ENCODE data around the gene ABCA2. TPM values are rescaled to one million over a fixed set of nuclear protein-coding genes. Genes with fewer than 3 reads are reported as not detected.

Gene ABCA2
- total RNA-seq, 1 experiment from 2014 or later: 114 TPM

DNA sequence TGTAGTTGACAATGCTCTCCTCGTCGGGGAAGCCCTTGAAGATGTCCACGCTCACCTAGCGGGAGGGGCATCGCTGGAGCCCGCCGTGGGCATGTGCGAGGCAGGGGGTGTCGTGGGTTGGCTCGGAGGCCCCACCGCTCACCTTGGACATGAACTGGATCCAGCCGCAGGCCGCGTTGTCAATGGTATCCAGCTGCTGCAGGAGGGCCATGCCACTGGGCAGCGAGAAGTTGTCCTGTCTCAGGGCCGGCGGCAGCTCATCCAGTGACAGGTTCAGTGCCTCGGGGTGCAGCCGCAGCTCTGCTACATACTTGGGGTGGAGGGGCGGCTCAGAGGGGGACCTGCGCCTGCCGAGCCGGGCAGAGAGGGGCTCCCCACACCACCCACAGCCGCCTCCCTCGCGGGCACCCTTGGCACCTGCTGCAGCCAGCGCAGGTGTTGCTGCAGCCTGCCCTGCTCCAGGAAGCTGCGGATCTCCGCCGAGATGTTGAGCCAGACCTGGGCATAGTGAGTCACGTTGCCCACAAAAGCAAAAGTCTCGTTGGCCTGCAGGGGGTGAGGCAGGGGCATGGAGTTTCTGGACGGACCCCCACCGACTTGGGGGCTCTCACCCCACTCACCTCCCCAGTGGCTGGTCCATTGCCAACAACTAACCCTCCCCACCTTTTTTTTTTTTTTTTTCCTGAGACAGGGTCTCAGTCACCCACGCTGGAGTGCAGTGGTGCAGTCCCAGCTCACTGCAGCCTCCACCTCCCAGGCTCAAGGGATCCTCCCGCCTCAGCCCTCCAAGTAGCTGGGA is 9.1 kb downstream of the ABCA2 start:
- CTCF ChIA-PET: interaction anchor here (1.1 kb wide), 1 partner anchor 10 kb away, joined by 4 read pairs; no protein-coding TSS in a partner anchor

More for the DNA sequence above, 9.1 kb downstream of the ABCA2 start:
- no peak overlapping the region for H3K9ac ChIP-seq (ENCODE audit: low read length)
- no peaks in the 10 kb centered on the region for H4K20me1 ChIP-seq (ENCODE audit: insufficient read depth)
- H3K27ac ChIP-seq (ENCODE audit: low read depth, low read length): no peak overlapping the region
- ATAC-seq (no peak), DNase-seq (ENCODE audit: low read depth, low spot score) (no peak)
- H3K9me2 ChIP-seq (ENCODE audit: insufficient read depth): no peaks in the 10 kb centered on the region
- H3K4me1 ChIP-seq (ENCODE audit: control insufficient read depth in 1 of 2, insufficient read depth in 2 of 2, low read length in 2 of 2): peaks cover 5 to 13% of the 10 kb centered on the region in 2 experiments; a peak in 3 of 4 replicates
- H3K27me3 ChIP-seq (ENCODE audit: insufficient read depth, low read length): no peaks in the 10 kb centered on the region
- H3K4me3 ChIP-seq (replicated peaks in 1 of 2; ENCODE audit: low read depth in 1 of 2, low read length in 2 of 2): no peak overlapping the region
- no peaks in the 10 kb centered on the region for H3K9me3 ChIP-seq (ENCODE audit: control insufficient read depth in 1 of 2, insufficient read depth in 1 of 2, low read depth in 1 of 2, low read length in 2 of 2)
- ChIA-PET POLR2A (no interaction called here), RAD21 (ENCODE audit: low non-redundant PET in 1 of 2, low total read pairs in 2 of 2, uncharacterized antibody in 2 of 2, unreplicated experiment in 2 of 2) (no interaction called here)
- TF ChIP-seq JUND (IDR thresholded peaks at IDR 0.05) (no peak), ZFX (IDR thresholded peaks at IDR 0.05) (no peak), ATF3 (IDR thresholded peaks at IDR 0.05) (no peak), SP1 (IDR thresholded peaks at IDR 0.05; ENCODE audit: low read depth) (no peak)
- TF ChIP-seq, protein P1, sequence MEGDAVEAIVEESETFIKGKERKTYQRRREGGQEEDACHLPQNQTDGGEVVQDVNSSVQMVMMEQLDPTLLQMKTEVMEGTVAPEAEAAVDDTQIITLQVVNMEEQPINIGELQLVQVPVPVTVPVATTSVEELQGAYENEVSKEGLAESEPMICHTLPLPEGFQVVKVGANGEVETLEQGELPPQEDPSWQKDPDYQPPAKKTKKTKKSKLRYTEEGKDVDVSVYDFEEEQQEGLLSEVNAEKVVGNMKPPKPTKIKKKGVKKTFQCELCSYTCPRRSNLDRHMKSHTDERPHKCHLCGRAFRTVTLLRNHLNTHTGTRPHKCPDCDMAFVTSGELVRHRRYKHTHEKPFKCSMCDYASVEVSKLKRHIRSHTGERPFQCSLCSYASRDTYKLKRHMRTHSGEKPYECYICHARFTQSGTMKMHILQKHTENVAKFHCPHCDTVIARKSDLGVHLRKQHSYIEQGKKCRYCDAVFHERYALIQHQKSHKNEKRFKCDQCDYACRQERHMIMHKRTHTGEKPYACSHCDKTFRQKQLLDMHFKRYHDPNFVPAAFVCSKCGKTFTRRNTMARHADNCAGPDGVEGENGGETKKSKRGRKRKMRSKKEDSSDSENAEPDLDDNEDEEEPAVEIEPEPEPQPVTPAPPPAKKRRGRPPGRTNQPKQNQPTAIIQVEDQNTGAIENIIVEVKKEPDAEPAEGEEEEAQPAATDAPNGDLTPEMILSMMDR (IDR thresholded peaks at IDR 0.05 in 2 of 3, conservative IDR thresholded peaks at IDR 0.05 in 1 of 3; ENCODE audit: borderline replicate concordance in 1 of 3, insufficient read depth in 1 of 3, low read depth in 2 of 3, low read length in 2 of 3): no peak
- BruUV-seq (replicated peaks): no TSS peak
- intact Hi-C loops (cut with micrococcal nuclease): no loop called here
- H3K4me2 ChIP-seq (ENCODE audit: low read length): no peak overlapping the region
- no peaks in the 10 kb centered on the region; the same call in 1 of the 2 replicates for H3K79me2 ChIP-seq (ENCODE audit: insufficient read depth, low read length)
- H3K36me3 ChIP-seq (ENCODE audit: control insufficient read depth in 1 of 2, insufficient read depth in 2 of 2, low read length in 2 of 2): peaks cover 19 to 27% of the 10 kb centered on the region in 2 experiments; a peak in 3 of 4 replicates
- H2AFZ ChIP-seq (ENCODE audit: low read depth, low read length, poor library complexity, severe bottlenecking): no peak overlapping the region

All from HCT116 (cell line).